HCT116 (cell line): ENCODE measurements around the gene ZNF93. TPM values are rescaled to one million over a fixed set of nuclear protein-coding genes. Genes with fewer than 3 reads are reported as not detected.

ENCODE experiments used
- ATAC-seq: fragments of 200-7000 bp; cut with Tn5 transposase; 2 replicates; pipeline ENCODE4 v1.9.1; 2020; ENCODE audit warnings: mild to moderate bottlenecking, moderate library complexity
- BruUV-seq: library from RNA; stranded (reverse); fragments of 400-500 nt; replicated peaks from 2 replicates; lab custom pipeline; 2021; lab: Mats Ljungman, UMichigan
- CTCF ChIA-PET: fragments of 300-600 bp; sonication (Branson Sonifier 250); formaldehyde crosslinking; loops from one replicate; lab custom pipeline; 2021; ENCODE audit warnings: antibody characterized with exemption; lab: Charles Lee
- POLR2A ChIA-PET: fragments of 300-600, 350-600 bp; sonication (Branson Sonifier 250); formaldehyde crosslinking; loops from one replicate; lab custom pipeline; 2021; ENCODE audit warnings: antibody characterized with exemption; lab: Charles Lee
- RAD21 ChIA-PET, 2 experiments: fragments of 300-600 bp; sonication (Branson Sonifier 250); formaldehyde crosslinking; loops; one replicate each; lab custom pipeline; 2023; ENCODE audit warnings: low total read pairs in 2 of 2; ENCODE audit not compliant: uncharacterized antibody in 2 of 2, unreplicated experiment in 2 of 2, low non-redundant PET in 1 of 2; lab: Charles Lee
- DNase-seq: peaks from one replicate; pipeline ENCODE4 v3.0.0-alpha.2; 2010; ENCODE audit warnings: low read depth, low spot score
- H2AFZ ChIP-seq: fragments of 200-600 bp; shearing (Covaris generic), sonication (generic); 2 replicates; pipeline ENCODE4 v1.6.1; 2017; ENCODE audit warnings: low read depth, mixed run types, mixed read lengths, antibody characterized with exemption, low read length; ENCODE audit not compliant: poor library complexity, severe bottlenecking
- H3K27ac ChIP-seq: 2 replicates; pipeline ENCODE4 v1.5.1; 2012; ENCODE audit warnings: low read depth, low read length
- H3K27me3 ChIP-seq: fragments of 200-600 bp; sonication (generic); 2 replicates; pipeline ENCODE4 v1.6.1; 2016; ENCODE audit warnings: mixed run types, low read length, mixed read lengths; ENCODE audit not compliant: insufficient read depth
- H3K36me3 ChIP-seq, 2 experiments: fragments of 200-500 bp in 1 of 2; fragments of 200-600 bp in 1 of 2; sonication (Bioruptor generic) in 1 of 2; sonication (generic) in 1 of 2; 2 replicates each; pipeline versions ENCODE4 v1.5.1 to v1.6.1; 2014 to 2016; ENCODE audit warnings: low read length in 2 of 2, inconsistent platforms in 1 of 2, mixed read lengths in 1 of 2, mixed run types in 1 of 2; ENCODE audit not compliant: insufficient read depth in 2 of 2, control insufficient read depth in 1 of 2
- H3K4me1 ChIP-seq, 2 experiments: fragments of 200-600 bp in 1 of 2; sonication (generic) in 1 of 2; 2 replicates each; pipeline versions ENCODE4 v1.5.1 to v1.6.1; 2012 to 2017; ENCODE audit warnings: low read length in 2 of 2, inconsistent platforms in 1 of 2, mild to moderate bottlenecking in 1 of 2, mixed read lengths in 1 of 2, mixed run types in 1 of 2, moderate library complexity in 1 of 2; ENCODE audit not compliant: insufficient read depth in 2 of 2, control insufficient read depth in 1 of 2
- H3K4me2 ChIP-seq: fragments of 200-600 bp; sonication (generic); 2 replicates; pipeline ENCODE4 v1.6.1; 2017; ENCODE audit warnings: mixed run types, low read length, mixed read lengths
- H3K4me3 ChIP-seq, 2 experiments: fragments of 200-600 bp in 1 of 2; sonication (generic) in 1 of 2; replicated peaks in 1 of 2; 2 replicates each; pipeline ENCODE4 v1.5.1; 2011 to 2016; ENCODE audit warnings: low read length in 2 of 2, control low read depth in 1 of 2, low read depth in 1 of 2, mild to moderate bottlenecking in 1 of 2, mixed read lengths in 1 of 2, mixed run types in 1 of 2
- H3K79me2 ChIP-seq: fragments of 200-600 bp; sonication (generic); 2 replicates; pipeline ENCODE4 v1.6.1; 2017; ENCODE audit warnings: mild to moderate bottlenecking, mixed run types, low read length, moderate library complexity, mixed read lengths; ENCODE audit not compliant: insufficient read depth
- H3K9ac ChIP-seq: fragments of 200-600 bp; sonication (generic); 2 replicates; pipeline ENCODE4 v1.6.1; 2016; ENCODE audit warnings: low read length, mixed read lengths
- H3K9me2 ChIP-seq: fragments of 200-600 bp; sonication (generic), shearing (Covaris generic); 2 replicates; pipeline ENCODE4 v1.6.1; 2017; ENCODE audit warnings: mixed run types, mild to moderate bottlenecking, moderate library complexity; ENCODE audit not compliant: insufficient read depth
- H3K9me3 ChIP-seq, 2 experiments: fragments of 200-500 bp in 1 of 2; fragments of 200-600 bp in 1 of 2; sonication (Bioruptor generic) in 1 of 2; sonication (generic) in 1 of 2; 2 replicates each; pipeline ENCODE4 v1.6.1; 2014 to 2017; ENCODE audit warnings: low read length in 2 of 2, mixed read lengths in 2 of 2, inconsistent platforms in 1 of 2, low read depth in 1 of 2, mild to moderate bottlenecking in 1 of 2, mixed run types in 1 of 2, moderate library complexity in 1 of 2; ENCODE audit not compliant: control insufficient read depth in 1 of 2, insufficient read depth in 1 of 2
- H4K20me1 ChIP-seq: fragments of 200-600 bp; sonication (generic), shearing (Covaris generic); 2 replicates; pipeline ENCODE4 v1.6.1; 2017; ENCODE audit warnings: mixed run types, mild to moderate bottlenecking, moderate library complexity; ENCODE audit not compliant: insufficient read depth
- ATF3 ChIP-seq: IDR thresholded peaks from 2 replicates; pipeline ENCODE4 v1.6.1; 2012
- CBX3 ChIP-seq: IDR thresholded peaks from 2 replicates; pipeline ENCODE4 v1.6.1; 2012; ENCODE audit warnings: low read depth
- EGR1 ChIP-seq: IDR thresholded peaks from 2 replicates; pipeline ENCODE4 v1.6.1; 2012; ENCODE audit warnings: low read depth
- EZH2 ChIP-seq: fragments of 200-600 bp; sonication (generic); IDR thresholded peaks from 2 replicates; pipeline ENCODE4 v1.6.1; 2017; ENCODE audit warnings: antibody characterized with exemption, mixed run types
- FOSL1 ChIP-seq: IDR thresholded peaks from 2 replicates; pipeline ENCODE4 v1.6.1; 2012; ENCODE audit warnings: low read depth
- POLR2AphosphoS5 ChIP-seq: IDR thresholded peaks from 2 replicates; pipeline ENCODE4 v1.6.1; 2011; ENCODE audit warnings: mild to moderate bottlenecking, low read depth, low read length, moderate library complexity
- RAD21 ChIP-seq: IDR thresholded peaks from 2 replicates; pipeline ENCODE4 v1.6.1; 2012; ENCODE audit warnings: low read depth, mild to moderate bottlenecking
- REST ChIP-seq: IDR thresholded peaks from 2 replicates; pipeline ENCODE4 v1.6.1; 2012; ENCODE audit warnings: low read depth
- SP1 ChIP-seq: IDR thresholded peaks from 2 replicates; pipeline ENCODE4 v1.6.1; 2012; ENCODE audit warnings: low read depth
- SRF ChIP-seq: IDR thresholded peaks from 2 replicates; pipeline ENCODE4 v1.6.1; 2012; ENCODE audit warnings: low read depth
- ZBTB33 ChIP-seq: IDR thresholded peaks from 2 replicates; pipeline ENCODE4 v1.6.1; 2011; ENCODE audit warnings: mild to moderate bottlenecking, low read length, moderate library complexity; ENCODE audit not compliant: insufficient replicate concordance; ENCODE audit errors: extremely low read depth
- ZFX ChIP-seq: fragments of 450-650 bp; IDR thresholded peaks from 2 replicates; pipeline ENCODE4 v1.6.1; 2017
- intact Hi-C: fragments of 100-400 bp; cut with micrococcal nuclease; formaldehyde crosslinking; loops from 2 replicates; pipeline ENCODE4 v1.10.0; 2022
- total RNA-seq: library from RNA; stranded (reverse); gene quantifications from one replicate; pipeline ENCODE4 v1.2.1, GENCODE V29; 2021; ENCODE audit not compliant: unreplicated experiment

ZNF93 gene
- total RNA-seq, 1 experiment from 2014 or later, result not detected

- Histone ChIP-seq H4K20me1 (no peaks in the 10 kb centered on the region), H3K4me2 (no peak overlapping the region), H3K27me3 (no peaks in the 10 kb centered on the region), H3K27ac (no peak overlapping the region), H3K36me3 (no peaks in the 10 kb centered on the region), H3K79me2 (no peaks in the 10 kb centered on the region), H2AFZ (no peak overlapping the region), H3K9ac (no peak overlapping the region), H3K9me2 (no peaks in the 10 kb centered on the region), H3K4me1 (no peaks in the 10 kb centered on the region), H3K9me3 (peaks cover 0 to 4% of the 10 kb centered on the region in 2 experiments; a peak in 2 of 4 replicates), H3K4me3 (no peak overlapping the region)
- intact Hi-C loops, result no loop called here
- RAD21 ChIA-PET, result no interaction called here
- CTCF ChIA-PET, result no interaction called here
- DNase-seq (no peak), ATAC-seq (no peak)
- POLR2A ChIA-PET, result no interaction called here
- BruUV-seq, result no TSS peak
- TF ChIP-seq RAD21 (no peak), ATF3 (no peak), SRF (no peak), FOSL1 (no peak), CBX3 (no peak), ZBTB33 (no peak), ZFX (no peak), EGR1 (no peak), SP1 (no peak), REST (no peak), EZH2 (no peak), POLR2AphosphoS5 (no peak)
Observed at GRCh38 chr19:19858751-19859150, 42.0 kb upstream of the ZNF93 start.
